ENCODE data around the gene KRTAP4-12.

DNA sequence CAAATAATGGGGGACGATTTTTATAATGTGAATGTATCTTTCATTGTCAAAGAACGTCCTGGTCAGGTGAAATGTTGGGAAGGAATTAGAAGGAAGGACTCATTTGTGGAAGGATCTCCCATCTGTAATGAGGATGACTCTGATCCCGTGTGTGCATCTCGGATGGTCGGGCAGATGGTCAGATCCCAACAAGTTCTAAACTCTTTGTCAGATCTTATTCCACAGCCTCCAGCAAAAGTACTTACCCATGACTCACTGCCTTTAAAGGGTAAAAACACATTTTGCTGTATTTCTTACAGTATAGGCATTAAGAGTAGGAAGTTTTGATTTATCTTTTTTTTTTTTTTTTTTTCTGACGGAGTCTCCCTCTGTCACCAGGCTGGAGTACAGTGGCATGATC, 25.5 kb downstream of the KRTAP4-12 start:
- TF ChIP-seq, protein P1, sequence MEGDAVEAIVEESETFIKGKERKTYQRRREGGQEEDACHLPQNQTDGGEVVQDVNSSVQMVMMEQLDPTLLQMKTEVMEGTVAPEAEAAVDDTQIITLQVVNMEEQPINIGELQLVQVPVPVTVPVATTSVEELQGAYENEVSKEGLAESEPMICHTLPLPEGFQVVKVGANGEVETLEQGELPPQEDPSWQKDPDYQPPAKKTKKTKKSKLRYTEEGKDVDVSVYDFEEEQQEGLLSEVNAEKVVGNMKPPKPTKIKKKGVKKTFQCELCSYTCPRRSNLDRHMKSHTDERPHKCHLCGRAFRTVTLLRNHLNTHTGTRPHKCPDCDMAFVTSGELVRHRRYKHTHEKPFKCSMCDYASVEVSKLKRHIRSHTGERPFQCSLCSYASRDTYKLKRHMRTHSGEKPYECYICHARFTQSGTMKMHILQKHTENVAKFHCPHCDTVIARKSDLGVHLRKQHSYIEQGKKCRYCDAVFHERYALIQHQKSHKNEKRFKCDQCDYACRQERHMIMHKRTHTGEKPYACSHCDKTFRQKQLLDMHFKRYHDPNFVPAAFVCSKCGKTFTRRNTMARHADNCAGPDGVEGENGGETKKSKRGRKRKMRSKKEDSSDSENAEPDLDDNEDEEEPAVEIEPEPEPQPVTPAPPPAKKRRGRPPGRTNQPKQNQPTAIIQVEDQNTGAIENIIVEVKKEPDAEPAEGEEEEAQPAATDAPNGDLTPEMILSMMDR (IDR thresholded peaks at IDR 0.05) = no peak
- no peak for TF ChIP-seq ZFX (IDR thresholded peaks at IDR 0.05; ENCODE audit: borderline replicate concordance)

Measured in 22Rv1 (cell line).